Hepatocyte (in vitro differentiated cells): Measurements from ENCODE around the gene TBC1D1. TPM values are rescaled to one million over a fixed set of nuclear protein-coding genes. Genes with fewer than 3 reads are reported as not detected.

Experiments
- DNase-seq: peaks from one replicate; pipeline ENCODE4 v3.0.0-alpha.2; 2016; ENCODE audit warnings: low spot score
- H2AFZ ChIP-seq: fragments of 200-600 bp; sonication (generic); 2 replicates; pipeline ENCODE4 v1.6.0; 2016; ENCODE audit warnings: antibody characterized with exemption, mild to moderate bottlenecking
- H3K27ac ChIP-seq: fragments of 200-600 bp; sonication (generic); 2 replicates; pipeline ENCODE4 v1.5.1; 2016; ENCODE audit warnings: mild to moderate bottlenecking
- H3K27me3 ChIP-seq: fragments of 200-600 bp; sonication (generic); 2 replicates; pipeline ENCODE4 v1.6.1; 2016
- H3K36me3 ChIP-seq: fragments of 200-600 bp; sonication (generic); replicated peaks from 2 replicates; pipeline ENCODE4 v1.5.1; 2016; ENCODE audit warnings: low read depth; ENCODE audit not compliant: insufficient read depth
- H3K4me1 ChIP-seq: fragments of 200-600 bp; sonication (generic); 2 replicates; pipeline ENCODE4 v1.5.1; 2016; ENCODE audit warnings: mild to moderate bottlenecking, moderate library complexity; ENCODE audit not compliant: insufficient read depth
- H3K4me2 ChIP-seq: fragments of 200-600 bp; sonication (generic); 2 replicates; pipeline ENCODE4 v1.6.0; 2016
- H3K4me3 ChIP-seq: fragments of 200-600 bp; sonication (generic); 2 replicates; pipeline ENCODE4 v1.5.1; 2016; ENCODE audit warnings: mild to moderate bottlenecking
- H3K79me2 ChIP-seq: fragments of 200-600 bp; sonication (generic); 2 replicates; pipeline ENCODE4 v1.6.0; 2017; ENCODE audit warnings: mild to moderate bottlenecking
- H3K9me2 ChIP-seq: fragments of 200-600 bp; sonication (generic); replicated peaks from 2 replicates; pipeline ENCODE4 v1.6.0; 2017; ENCODE audit warnings: mild to moderate bottlenecking; ENCODE audit not compliant: insufficient read depth
- H3K9me3 ChIP-seq: fragments of 200-600 bp; sonication (generic); 2 replicates; pipeline ENCODE4 v1.5.1; 2016; ENCODE audit warnings: low read depth, mild to moderate bottlenecking
- H4K20me1 ChIP-seq: fragments of 200-600 bp; sonication (generic); 2 replicates; pipeline ENCODE4 v1.6.0; 2016; ENCODE audit warnings: mild to moderate bottlenecking; ENCODE audit not compliant: insufficient read depth, poor library complexity, severe bottlenecking
- CTCF ChIP-seq: fragments of 200-600 bp; sonication (generic); IDR thresholded peaks from 2 replicates; pipeline ENCODE4 v1.5.1; 2016; ENCODE audit warnings: antibody characterized with exemption, mild to moderate bottlenecking; ENCODE audit not compliant: poor library complexity
- EZH2 ChIP-seq: fragments of 200-600 bp; sonication (generic); IDR thresholded peaks from 2 replicates; pipeline ENCODE4 v1.6.1; 2016; ENCODE audit warnings: antibody characterized with exemption, mild to moderate bottlenecking, borderline replicate concordance
- EZH2phosphoT487 ChIP-seq: fragments of 200-600 bp; sonication (generic); IDR thresholded peaks from one replicate; pipeline ENCODE4 v1.6.1; 2018; ENCODE audit warnings: antibody characterized with exemption, mild to moderate bottlenecking, low read depth, moderate library complexity; ENCODE audit not compliant: unreplicated experiment, severe bottlenecking
- WGBS: methylation state at CpG from one replicate; pipeline ENCODE4 v1.1.6; 2016; ENCODE audit warnings: low lambda C conversion rate; ENCODE audit errors: missing lambda C conversion rate; 5-methylcytosine and 5-hydroxymethylcytosine counted together
- polyA plus RNA-seq: library from polyadenylated mRNA; unstranded; fragments of >200 nt; fragmentation: Nextera tagmentation; extraction: Ambion mirVana; gene quantifications from 2 replicates; pipeline ENCODE4 v1.2.1, GENCODE V29; 2016
- total RNA-seq: library from RNA; depleted of rRNA; stranded (reverse); fragments of >200 nt; gene quantifications from 2 replicates; pipeline ENCODE4 v1.2.3, GENCODE V29; 2014

Gene TBC1D1
- total and polyA plus RNA-seq, 2 experiments from 2014 or later = 45.6 to 117 TPM

DNA sequence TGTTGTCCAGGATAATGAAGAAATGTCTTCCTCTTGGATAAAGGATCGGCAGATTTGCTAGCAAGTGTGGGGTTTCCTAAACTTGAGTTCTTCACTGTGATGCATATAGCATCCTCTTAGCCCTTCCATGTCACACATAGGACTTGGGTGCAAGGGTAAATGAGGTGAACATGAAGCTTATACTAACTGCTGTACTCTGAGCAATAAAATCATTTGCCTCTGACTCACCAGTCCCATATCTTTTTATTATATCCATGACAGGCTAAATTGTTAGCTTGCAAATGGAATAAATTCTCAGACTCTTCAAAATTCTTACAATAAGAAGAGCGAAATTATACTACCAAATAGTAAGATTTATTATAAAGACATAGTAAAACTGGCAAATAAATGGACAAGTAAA lies 14.7 kb upstream of the TBC1D1 start:
- Histone ChIP-seq H2AFZ (no peak overlapping the region), H4K20me1 (no peaks in the 10 kb centered on the region), H3K9me3 (no peaks in the 10 kb centered on the region), H3K36me3 (no peaks in the 10 kb centered on the region), H3K27me3 (no peaks in the 10 kb centered on the region), H3K79me2 (no peaks in the 10 kb centered on the region), H3K4me2 (no peak overlapping the region), H3K27ac (no peak overlapping the region), H3K4me3 (no peak overlapping the region), H3K9me2 (no peaks in the 10 kb centered on the region), H3K4me1 (no peaks in the 10 kb centered on the region)
- WGBS = 95% methylated on average over 2 of the region's 2 CpGs
- TF ChIP-seq CTCF (no peak), EZH2phosphoT487 (no peak), EZH2 (no peak)
- no peak for DNase-seq

GRCh38 chr4:37879365-37879764 lies 11.5 kb upstream of the TBC1D1 start:
- H3K4me1 ChIP-seq = no peaks in the 10 kb centered on the region
- H3K4me2 ChIP-seq = no peak overlapping the region
- H3K27me3 ChIP-seq = no peaks in the 10 kb centered on the region
- WGBS = 89% methylated on average over 8 of the region's 8 CpGs
- DNase-seq = no peak
- no peak overlapping the region for H3K4me3 ChIP-seq
- H3K27ac ChIP-seq = no peak overlapping the region
- H2AFZ ChIP-seq = no peak overlapping the region
- TF ChIP-seq EZH2phosphoT487 = no peak
- no peak for TF ChIP-seq EZH2
- no peak for TF ChIP-seq CTCF
- no peaks in the 10 kb centered on the region for H4K20me1 ChIP-seq
- H3K9me3 ChIP-seq = no peaks in the 10 kb centered on the region
- H3K9me2 ChIP-seq = no peaks in the 10 kb centered on the region
- no peaks in the 10 kb centered on the region for H3K36me3 ChIP-seq
- H3K79me2 ChIP-seq = no peaks in the 10 kb centered on the region

DNA sequence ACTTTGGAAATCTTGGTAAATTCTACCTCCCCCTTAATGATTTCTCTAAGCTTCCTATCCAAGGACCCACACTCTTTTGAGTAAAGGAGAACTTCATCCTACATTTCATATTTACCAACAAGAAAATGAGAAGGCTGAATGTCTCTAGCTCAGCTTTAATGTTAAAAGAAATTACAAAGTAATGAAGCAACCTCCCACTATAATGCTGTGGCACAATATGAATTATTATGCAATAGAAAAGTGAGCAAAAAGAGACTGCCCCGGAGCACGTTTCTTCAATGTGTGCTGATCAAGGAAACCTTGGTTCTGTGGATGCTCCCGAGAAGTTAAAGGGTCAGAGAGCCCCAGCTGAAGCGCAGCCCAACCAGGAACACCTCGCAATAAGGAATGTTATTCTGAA lies 9.1 kb upstream of the TBC1D1 start:
- no peaks in the 10 kb centered on the region for H4K20me1 ChIP-seq
- WGBS = 85% methylated on average over 5 of the region's 5 CpGs
- no peak for TF ChIP-seq CTCF
- TF ChIP-seq EZH2phosphoT487 = no peak
- TF ChIP-seq EZH2 = no peak

DNA sequence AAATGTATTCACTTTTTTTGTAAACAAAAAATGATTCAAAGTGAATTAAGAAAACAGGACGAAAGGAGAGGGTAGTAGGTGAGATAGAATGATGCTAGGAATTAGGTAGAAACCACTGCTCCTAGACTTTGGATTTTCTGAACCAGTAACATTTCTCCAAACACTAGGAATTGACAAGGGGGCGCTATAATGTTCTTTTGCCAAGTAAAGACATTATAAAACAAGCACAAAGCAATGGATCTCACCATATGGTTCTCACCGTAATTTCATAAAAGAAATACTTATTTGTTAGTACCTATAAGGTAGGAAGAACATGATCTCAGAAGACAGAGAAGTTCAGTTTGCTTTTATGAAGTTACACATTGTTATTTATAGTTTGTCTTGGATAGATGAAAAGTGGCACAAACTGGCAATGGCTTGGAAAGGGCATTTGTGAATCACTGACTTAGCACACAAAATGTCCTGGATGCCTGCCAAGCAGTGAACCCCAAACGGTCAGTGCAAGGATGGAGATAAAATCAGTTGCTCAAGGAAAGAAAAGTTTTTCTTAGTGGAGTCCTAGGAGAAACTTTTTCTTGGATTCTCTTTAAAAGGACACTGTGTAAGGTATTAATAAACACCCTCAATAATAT lies 8.1 kb upstream of the TBC1D1 start:
- H3K4me3 ChIP-seq = no peak overlapping the region

More for the DNA sequence above, 9.1 kb upstream of the TBC1D1 start:
- no peaks in the 10 kb centered on the region for H3K36me3 ChIP-seq
- no peak overlapping the region for H3K4me2 ChIP-seq
- H2AFZ ChIP-seq = no peak overlapping the region
- DNase-seq = no peak
- no peaks in the 10 kb centered on the region for H3K4me1 ChIP-seq
- H3K9me3 ChIP-seq = no peaks in the 10 kb centered on the region
- H3K27ac ChIP-seq = no peak overlapping the region
- no peaks in the 10 kb centered on the region for H3K9me2 ChIP-seq
- H3K79me2 ChIP-seq = no peaks in the 10 kb centered on the region
- H3K4me3 ChIP-seq = no peak overlapping the region
- H3K27me3 ChIP-seq = no peaks in the 10 kb centered on the region

More for the DNA sequence above, 8.1 kb upstream of the TBC1D1 start:
- Histone ChIP-seq H3K9me3 (no peaks in the 10 kb centered on the region), H3K4me2 (no peak overlapping the region), H3K36me3 (no peaks in the 10 kb centered on the region), H3K27ac (no peak overlapping the region), H3K9me2 (no peaks in the 10 kb centered on the region), H3K27me3 (peaks cover under 1% of the 10 kb centered on the region), H3K4me1 (no peaks in the 10 kb centered on the region), H2AFZ (no peak overlapping the region), H3K79me2 (no peaks in the 10 kb centered on the region), H4K20me1 (no peaks in the 10 kb centered on the region)
- TF ChIP-seq EZH2 = no peak
- TF ChIP-seq EZH2phosphoT487 = no peak
- peak; percentile 3 for TF ChIP-seq CTCF
- DNase-seq = no peak
- 52% methylated on average over 4 of the region's 4 CpGs for WGBS
